ENCODE measurements around the gene CDC42EP2.

The CDC42EP2 gene

DNA sequence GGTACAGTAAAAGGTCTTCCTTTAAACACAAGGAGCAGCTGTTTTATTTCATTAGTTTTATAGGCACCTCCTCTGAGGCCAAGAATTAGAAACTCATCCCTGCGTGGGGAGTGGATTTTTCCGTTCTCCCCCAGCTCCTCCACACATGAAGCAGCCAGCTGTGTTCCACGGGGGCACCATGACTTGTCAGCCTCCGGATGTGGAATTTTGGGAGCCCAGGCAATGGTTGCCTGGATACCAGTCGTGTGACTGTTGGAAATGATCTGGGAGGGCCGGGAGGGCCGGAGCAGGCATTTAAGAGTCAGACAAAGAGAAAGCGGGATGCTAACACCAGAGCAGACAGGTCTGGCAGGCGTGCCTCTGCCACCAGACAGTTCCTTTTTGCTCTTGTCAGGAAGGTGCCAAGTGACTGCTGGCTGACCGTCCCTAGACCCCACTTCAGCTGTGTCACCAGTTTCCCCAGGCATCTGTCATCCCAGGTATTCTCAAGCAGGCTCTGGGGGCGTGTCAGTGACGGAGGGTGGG is 15.9 kb upstream of the CDC42EP2 start:
- peak; percentile 93 for FAIRE-seq

DNA sequence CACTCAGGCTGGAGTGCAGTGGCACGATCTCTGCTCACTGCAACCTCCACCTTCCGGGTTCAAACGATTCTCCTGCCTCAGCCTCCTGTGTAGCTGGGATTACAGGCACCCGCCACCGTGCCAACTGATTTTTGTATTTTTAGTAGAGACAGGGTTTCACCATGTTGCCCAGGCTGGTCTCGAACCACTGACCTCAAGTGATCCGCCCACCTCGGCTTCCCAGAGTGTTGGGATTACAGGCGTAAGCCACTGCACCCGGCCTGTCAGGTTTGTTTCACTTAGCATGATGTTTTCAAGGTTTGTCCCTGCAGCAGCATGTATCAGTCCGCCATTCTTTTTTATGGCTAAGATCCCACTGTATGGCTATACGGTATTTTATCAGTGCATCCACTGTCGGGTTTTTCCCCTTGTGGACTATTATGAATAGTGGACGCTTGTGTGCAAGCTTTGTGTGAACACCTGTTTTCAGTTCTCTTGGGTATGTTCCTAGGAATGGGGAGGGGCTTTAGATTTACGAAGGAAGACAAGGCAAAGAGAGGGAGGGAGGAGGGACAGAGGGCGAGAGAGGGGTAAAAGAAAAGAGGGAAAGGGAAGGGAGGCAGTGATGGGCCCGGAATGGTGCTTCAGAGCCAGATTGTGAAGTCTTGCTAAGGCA is 13.9 kb upstream of the CDC42EP2 start:
- no peak for FAIRE-seq

DNA sequence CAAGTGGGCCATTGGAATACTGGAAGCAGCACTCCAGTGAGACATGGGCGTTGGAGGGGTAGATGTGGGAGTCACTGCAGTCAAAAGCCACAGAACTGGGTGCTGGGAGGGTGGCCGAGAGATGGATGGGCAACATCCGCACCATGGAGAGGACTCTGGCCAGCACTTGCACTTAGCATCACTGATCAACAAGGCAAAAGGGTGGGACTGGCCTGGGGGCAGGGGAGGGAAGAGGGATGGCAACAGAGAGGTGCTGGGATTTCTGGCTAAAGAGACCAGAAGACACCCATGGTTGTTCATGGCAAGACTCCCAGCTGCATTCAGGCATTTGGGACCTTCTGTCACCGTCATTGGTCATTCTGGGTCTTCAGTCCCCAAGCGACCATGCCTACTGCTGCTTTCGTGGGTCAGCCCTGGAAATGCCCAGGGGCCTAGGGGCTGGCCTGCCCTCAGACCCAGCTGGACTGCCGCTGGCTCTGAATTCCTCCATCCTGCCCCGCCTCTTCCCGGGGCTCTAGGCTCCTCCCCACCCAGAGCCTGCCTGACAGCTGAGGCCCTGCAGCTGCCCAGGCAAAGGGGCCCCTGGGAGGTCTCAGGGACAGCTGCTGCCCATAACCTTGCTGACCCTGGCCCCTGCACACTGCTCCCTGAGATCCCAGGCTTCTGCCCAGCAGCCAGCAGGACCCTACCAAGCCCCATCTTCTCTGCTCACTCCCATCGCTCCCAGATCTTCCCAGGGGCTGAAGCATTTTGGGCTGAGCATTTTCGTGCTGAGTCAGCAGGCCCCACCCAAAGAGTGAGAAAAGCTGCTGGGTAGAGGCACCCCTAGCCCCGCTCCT is 13.0 kb upstream of the CDC42EP2 start:
- FAIRE-seq: no peak

GRCh38 chr11:65303555-65303954 is 11.1 kb upstream of the CDC42EP2 start:
- no peak for FAIRE-seq

DNA sequence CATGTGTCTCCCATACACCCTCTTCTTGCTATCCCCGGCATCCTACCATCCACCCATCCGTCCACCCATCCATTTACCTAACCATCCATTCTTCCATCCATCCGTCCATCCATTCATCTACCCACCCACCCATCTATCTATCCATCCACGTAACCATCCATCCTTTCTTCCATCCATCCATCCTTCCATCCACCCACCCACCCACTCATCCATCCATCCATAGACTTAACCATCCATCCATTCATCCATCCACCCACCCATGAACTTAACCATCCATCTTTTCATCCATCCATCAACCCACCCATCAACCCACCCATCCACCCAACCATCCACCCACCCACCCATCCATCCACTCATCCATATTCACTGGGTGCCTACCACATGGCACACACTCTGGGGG is 10.6 kb upstream of the CDC42EP2 start:
- no peak for FAIRE-seq

GRCh38 chr11:65304613-65305012 is 10.1 kb upstream of the CDC42EP2 start:
- no peak for FAIRE-seq

GRCh38 chr11:65305501-65306268 is 9.0 kb upstream of the CDC42EP2 start:
- FAIRE-seq: no peak

GRCh38 chr11:65307298-65308229 is 7.1 kb upstream of the CDC42EP2 start:
- no peak for FAIRE-seq

GRCh38 chr11:65308281-65308891 is 6.3 kb upstream of the CDC42EP2 start:
- FAIRE-seq: no peak

GRCh38 chr11:65309006-65309405 is 5.7 kb upstream of the CDC42EP2 start:
- FAIRE-seq: no peak

GRCh38 chr11:65310215-65310614 is 4.5 kb upstream of the CDC42EP2 start:
- no peak for FAIRE-seq

DNA sequence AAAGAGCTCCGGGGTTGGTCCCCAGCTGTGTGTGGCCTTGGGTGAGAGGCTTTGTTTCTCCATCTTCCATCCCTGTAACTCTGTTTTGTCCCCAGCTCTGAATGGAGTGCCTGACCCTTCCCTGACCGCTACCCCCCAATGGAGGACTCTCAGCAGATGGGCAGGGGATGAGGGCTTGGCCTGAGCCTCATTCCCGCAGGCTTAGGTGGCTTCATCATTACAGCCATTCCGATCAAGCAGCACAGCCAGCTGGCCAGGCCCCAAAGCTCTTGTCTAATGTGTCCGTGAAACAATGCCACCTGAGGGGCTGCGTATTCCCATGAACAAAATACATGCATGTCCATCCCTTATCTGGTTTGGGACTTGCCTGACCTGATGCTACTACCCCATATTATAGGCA is 3.9 kb upstream of the CDC42EP2 start:
- no peak for FAIRE-seq

DNA sequence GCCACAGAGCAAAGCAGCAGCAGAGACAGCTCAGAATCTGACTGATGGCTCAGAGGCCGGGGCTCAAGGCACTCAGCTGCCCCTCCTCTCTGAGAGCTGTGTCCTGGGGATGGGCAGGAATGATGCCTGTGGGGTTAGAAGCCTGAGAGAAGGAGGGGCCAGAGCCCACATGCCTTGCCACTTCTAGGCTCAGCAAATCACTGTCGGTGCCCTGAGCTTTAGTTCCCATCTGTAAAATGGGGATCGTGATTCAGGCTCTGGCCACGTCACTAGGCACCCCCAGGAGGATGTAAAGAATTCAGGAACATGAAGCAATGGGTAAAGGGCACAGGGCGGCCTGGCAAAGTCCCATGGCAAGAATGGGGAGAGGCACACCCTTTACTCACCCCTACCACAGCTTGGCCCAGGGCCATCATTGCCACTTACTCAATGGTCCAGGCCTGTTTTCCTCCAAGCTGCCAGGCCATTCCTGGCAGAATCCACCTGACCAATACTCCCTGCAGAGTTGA is 3.4 kb upstream of the CDC42EP2 start:
- no peak for FAIRE-seq

DNA sequence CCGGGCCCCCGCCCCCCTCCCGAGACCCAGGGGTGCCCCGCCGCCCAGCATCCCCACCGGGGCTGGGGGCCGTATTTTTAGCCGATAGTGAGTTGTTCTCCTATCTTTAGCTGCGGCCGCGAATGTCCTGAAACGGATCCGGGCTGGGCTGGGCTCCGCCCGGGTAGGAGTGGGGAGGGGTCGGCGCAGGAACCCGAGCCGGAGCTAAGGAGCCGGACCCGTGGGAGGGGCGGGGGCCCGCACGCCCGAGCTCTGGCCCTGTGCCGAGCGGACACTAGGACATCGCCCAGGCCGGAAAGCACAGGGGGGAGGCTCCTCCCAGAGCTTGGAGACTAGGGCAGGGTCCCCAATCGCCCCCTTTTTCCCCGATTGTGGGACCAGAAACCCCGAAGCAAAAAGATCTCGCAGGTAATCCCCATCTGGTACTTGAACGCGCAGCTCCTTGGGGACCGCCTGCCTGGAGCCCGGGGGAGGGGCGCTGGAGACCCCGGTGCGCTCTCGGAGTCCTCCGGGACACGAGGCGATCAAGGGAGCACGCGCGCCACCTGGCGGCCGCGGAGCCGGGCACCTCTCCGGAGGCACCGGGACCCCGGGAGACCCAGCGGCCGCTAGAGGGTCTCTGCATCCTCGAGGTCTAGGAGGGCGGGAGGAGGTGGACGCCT is 669 bp downstream of the CDC42EP2 start:
- FAIRE-seq: no peak

DNA sequence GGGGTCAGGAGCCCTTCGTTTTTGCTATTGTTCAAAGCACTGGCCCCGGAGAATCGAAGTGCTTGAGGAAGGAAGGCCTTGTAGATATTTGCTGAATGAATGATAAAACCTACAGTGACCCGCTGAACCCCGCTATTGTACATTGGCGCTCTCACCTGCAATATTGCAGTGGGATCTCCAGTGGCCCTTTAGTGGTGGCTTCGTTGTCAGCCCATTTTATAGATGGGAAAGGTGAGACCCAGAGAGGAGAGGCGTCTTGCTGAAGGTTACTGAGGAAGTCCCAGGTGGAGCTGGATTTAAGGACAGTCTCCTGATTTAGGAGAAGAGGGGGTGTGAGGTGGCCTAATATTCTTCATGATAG is 1.2 kb downstream of the CDC42EP2 start:
- no peak for FAIRE-seq

GRCh38 chr11:65316227-65317024 is 1.8 kb downstream of the CDC42EP2 start:
- no peak for FAIRE-seq

- peak; percentile 68 for FAIRE-seq
Observed at GRCh38 chr11:65317025-65317786, 2.5 kb downstream of the CDC42EP2 start.

DNA sequence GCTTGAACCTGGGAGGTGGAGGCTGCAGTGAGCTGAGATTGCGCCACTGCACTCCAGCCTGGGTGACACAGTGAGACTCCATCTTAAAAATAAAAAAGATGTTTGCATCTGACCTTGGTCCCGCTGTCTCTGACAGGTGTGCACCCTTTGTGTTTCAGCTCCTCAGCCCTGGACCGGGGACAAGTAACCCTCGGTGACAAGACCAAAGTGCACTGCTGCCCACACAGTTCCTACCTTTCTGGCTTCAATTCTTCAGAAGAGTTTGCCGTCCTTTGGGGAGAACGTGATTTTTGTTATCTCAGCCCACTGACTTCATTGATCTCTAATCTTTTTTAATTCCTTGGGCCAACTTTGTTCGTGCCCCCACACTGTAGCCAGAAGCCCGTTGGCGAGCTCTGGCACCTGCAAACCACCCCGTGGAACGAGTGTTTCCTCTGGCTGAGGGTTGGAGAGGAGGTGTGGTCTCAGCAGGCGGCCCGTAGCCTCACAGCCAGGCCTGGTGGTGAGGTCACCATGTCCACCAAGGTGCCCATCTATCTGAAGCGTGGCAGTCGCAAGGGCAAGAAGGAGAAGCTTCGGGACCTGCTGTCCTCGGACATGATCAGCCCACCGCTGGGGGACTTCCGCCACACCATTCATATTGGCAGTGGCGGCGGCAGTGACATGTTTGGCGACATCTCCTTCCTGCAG is 5.9 kb downstream of the CDC42EP2 start:
- no peak for FAIRE-seq

DNA sequence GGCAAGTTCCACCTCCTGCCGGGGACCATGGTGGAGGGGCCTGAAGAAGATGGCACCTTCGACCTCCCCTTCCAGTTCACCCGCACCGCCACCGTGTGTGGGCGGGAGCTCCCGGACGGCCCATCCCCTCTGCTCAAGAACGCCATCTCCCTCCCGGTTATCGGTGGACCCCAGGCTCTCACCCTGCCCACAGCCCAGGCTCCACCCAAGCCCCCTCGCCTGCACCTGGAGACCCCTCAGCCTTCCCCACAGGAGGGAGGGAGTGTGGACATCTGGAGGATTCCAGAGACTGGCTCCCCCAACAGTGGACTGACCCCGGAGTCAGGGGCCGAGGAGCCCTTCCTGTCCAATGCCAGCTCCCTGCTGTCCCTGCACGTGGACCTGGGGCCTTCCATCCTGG is 6.4 kb downstream of the CDC42EP2 start:
- no peak for FAIRE-seq

All from endometrium (tissue), 2 donors.